ENCODE results near the gene ADAMTS6. TPM values are rescaled to one million over a fixed set of nuclear protein-coding genes. Genes with fewer than 3 reads are reported as not detected.

Gene ADAMTS6
- total and polyA plus RNA-seq, 2 experiments from 2014 or later: 0.78 to 2.0 TPM

DNA sequence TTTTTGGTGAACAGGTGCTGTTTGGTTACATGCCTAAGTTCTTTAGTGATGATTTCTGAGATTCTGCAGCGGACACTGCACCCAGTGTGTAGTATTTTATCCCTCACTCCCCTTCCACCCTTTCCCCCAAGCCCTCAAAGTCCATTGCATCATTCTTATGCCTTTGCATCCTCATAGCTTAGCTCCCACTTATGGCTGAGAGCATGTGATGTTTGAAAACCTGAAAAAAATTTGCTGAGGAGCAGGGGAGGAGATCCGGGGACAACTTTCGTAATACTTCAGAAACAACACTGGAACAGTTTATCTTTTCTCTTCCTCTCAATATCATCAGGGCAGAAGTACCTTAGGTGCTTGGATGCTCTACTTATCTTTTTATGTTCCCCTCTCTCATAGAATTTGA is 226.4 kb downstream of the ADAMTS6 start (continued):
- TF ChIP-seq, protein P1, sequence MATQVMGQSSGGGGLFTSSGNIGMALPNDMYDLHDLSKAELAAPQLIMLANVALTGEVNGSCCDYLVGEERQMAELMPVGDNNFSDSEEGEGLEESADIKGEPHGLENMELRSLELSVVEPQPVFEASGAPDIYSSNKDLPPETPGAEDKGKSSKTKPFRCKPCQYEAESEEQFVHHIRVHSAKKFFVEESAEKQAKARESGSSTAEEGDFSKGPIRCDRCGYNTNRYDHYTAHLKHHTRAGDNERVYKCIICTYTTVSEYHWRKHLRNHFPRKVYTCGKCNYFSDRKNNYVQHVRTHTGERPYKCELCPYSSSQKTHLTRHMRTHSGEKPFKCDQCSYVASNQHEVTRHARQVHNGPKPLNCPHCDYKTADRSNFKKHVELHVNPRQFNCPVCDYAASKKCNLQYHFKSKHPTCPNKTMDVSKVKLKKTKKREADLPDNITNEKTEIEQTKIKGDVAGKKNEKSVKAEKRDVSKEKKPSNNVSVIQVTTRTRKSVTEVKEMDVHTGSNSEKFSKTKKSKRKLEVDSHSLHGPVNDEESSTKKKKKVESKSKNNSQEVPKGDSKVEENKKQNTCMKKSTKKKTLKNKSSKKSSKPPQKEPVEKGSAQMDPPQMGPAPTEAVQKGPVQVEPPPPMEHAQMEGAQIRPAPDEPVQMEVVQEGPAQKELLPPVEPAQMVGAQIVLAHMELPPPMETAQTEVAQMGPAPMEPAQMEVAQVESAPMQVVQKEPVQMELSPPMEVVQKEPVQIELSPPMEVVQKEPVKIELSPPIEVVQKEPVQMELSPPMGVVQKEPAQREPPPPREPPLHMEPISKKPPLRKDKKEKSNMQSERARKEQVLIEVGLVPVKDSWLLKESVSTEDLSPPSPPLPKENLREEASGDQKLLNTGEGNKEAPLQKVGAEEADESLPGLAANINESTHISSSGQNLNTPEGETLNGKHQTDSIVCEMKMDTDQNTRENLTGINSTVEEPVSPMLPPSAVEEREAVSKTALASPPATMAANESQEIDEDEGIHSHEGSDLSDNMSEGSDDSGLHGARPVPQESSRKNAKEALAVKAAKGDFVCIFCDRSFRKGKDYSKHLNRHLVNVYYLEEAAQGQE (IDR thresholded peaks at IDR 0.05; ENCODE audit: unreplicated experiment): no peak
- TF ChIP-seq NANOG (IDR thresholded peaks at IDR 0.05; ENCODE audit: borderline replicate concordance) (no peak), JUNB (IDR thresholded peaks at IDR 0.05; ENCODE audit: unreplicated experiment) (no peak), STAT1 (IDR thresholded peaks at IDR 0.05; ENCODE audit: unreplicated experiment) (no peak), ZNF331 (CRISPR knock-in tag; IDR thresholded peaks at IDR 0.05; ENCODE audit: low read depth) (no peak), POLR2AphosphoS5 (IDR thresholded peaks at IDR 0.05; ENCODE audit: low read depth) (no peak), EZH2phosphoT487 (IDR thresholded peaks at IDR 0.05; ENCODE audit: unreplicated experiment) (no peak), EZH2 (IDR thresholded peaks at IDR 0.05; ENCODE audit: low read depth, unreplicated experiment) (no peak)
- TF ChIP-seq, protein P2, sequence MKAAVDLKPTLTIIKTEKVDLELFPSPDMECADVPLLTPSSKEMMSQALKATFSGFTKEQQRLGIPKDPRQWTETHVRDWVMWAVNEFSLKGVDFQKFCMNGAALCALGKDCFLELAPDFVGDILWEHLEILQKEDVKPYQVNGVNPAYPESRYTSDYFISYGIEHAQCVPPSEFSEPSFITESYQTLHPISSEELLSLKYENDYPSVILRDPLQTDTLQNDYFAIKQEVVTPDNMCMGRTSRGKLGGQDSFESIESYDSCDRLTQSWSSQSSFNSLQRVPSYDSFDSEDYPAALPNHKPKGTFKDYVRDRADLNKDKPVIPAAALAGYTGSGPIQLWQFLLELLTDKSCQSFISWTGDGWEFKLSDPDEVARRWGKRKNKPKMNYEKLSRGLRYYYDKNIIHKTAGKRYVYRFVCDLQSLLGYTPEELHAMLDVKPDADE (IDR thresholded peaks at IDR 0.05): no peak

DNA sequence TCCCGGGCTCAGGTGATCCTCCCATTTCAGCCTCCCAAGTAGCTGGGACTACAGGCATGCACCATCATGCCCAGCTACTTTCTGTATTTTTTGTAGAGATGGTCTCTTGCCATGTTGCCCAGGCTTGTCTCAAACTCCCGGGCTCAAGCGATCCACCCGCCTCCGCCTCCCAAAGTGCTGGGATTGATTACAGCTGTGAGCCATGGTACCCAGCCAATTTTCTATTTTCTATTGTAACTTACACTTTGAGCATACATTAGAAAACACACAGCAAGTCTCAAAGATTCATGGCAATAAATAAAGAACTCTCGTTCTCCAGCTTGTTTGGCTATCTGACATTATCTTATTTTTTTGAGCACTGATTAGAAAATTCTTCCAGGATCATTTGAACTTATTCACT is 228.7 kb downstream of the ADAMTS6 start:
- no peaks in the 10 kb centered on the region for H3K9me3 Mint-ChIP-seq
- peaks cover 9% of the 10 kb centered on the region; the same call in 2 of the 3 replicates for H3K4me1 Mint-ChIP-seq
- no peak overlapping the region for H3K27ac ChIP-seq (ENCODE audit: low read depth)
- ATAC-seq (no peak), DNase-seq (ENCODE audit: low spot score) (no peak)
- H2AFZ ChIP-seq: no peak overlapping the region
- H3F3A ChIP-seq (replicated peaks; ENCODE audit: low read depth): no peaks in the 10 kb centered on the region
- H3K4me1 ChIP-seq (ENCODE audit: insufficient read depth): no peaks in the 10 kb centered on the region
- H3K27ac Mint-ChIP-seq: no peak overlapping the region
- H3K36me3 Mint-ChIP-seq (ENCODE audit: low read depth): no peaks in the 10 kb centered on the region; the same call in 2 of the 3 replicates
- H3K27me3 ChIP-seq (ENCODE audit: insufficient read depth): no peaks in the 10 kb centered on the region
- H3K27me3 Mint-ChIP-seq (ENCODE audit: insufficient read depth, low read depth, poor library complexity): peaks cover 5% of the 10 kb centered on the region
- H3K4me3 Mint-ChIP-seq: no peak overlapping the region
- no peak overlapping the region for H3K4me2 ChIP-seq
- H3K79me2 ChIP-seq (replicated peaks; ENCODE audit: insufficient read depth): no peaks in the 10 kb centered on the region
- no peaks in the 10 kb centered on the region for H3K9me2 ChIP-seq (ENCODE audit: insufficient read depth)
- H4K20me1 ChIP-seq (replicated peaks; ENCODE audit: insufficient read depth): no peaks in the 10 kb centered on the region
- H3K4me3 ChIP-seq: no peak overlapping the region
- H3K36me3 ChIP-seq (ENCODE audit: insufficient read depth): no peaks in the 10 kb centered on the region
- no peak for TF ChIP-seq STAT1 (IDR thresholded peaks at IDR 0.05; ENCODE audit: unreplicated experiment)
- no peak for TF ChIP-seq CREB1 (CRISPR knock-in tag; IDR thresholded peaks at IDR 0.05; ENCODE audit: low read depth)
- TF ChIP-seq, protein P3, sequence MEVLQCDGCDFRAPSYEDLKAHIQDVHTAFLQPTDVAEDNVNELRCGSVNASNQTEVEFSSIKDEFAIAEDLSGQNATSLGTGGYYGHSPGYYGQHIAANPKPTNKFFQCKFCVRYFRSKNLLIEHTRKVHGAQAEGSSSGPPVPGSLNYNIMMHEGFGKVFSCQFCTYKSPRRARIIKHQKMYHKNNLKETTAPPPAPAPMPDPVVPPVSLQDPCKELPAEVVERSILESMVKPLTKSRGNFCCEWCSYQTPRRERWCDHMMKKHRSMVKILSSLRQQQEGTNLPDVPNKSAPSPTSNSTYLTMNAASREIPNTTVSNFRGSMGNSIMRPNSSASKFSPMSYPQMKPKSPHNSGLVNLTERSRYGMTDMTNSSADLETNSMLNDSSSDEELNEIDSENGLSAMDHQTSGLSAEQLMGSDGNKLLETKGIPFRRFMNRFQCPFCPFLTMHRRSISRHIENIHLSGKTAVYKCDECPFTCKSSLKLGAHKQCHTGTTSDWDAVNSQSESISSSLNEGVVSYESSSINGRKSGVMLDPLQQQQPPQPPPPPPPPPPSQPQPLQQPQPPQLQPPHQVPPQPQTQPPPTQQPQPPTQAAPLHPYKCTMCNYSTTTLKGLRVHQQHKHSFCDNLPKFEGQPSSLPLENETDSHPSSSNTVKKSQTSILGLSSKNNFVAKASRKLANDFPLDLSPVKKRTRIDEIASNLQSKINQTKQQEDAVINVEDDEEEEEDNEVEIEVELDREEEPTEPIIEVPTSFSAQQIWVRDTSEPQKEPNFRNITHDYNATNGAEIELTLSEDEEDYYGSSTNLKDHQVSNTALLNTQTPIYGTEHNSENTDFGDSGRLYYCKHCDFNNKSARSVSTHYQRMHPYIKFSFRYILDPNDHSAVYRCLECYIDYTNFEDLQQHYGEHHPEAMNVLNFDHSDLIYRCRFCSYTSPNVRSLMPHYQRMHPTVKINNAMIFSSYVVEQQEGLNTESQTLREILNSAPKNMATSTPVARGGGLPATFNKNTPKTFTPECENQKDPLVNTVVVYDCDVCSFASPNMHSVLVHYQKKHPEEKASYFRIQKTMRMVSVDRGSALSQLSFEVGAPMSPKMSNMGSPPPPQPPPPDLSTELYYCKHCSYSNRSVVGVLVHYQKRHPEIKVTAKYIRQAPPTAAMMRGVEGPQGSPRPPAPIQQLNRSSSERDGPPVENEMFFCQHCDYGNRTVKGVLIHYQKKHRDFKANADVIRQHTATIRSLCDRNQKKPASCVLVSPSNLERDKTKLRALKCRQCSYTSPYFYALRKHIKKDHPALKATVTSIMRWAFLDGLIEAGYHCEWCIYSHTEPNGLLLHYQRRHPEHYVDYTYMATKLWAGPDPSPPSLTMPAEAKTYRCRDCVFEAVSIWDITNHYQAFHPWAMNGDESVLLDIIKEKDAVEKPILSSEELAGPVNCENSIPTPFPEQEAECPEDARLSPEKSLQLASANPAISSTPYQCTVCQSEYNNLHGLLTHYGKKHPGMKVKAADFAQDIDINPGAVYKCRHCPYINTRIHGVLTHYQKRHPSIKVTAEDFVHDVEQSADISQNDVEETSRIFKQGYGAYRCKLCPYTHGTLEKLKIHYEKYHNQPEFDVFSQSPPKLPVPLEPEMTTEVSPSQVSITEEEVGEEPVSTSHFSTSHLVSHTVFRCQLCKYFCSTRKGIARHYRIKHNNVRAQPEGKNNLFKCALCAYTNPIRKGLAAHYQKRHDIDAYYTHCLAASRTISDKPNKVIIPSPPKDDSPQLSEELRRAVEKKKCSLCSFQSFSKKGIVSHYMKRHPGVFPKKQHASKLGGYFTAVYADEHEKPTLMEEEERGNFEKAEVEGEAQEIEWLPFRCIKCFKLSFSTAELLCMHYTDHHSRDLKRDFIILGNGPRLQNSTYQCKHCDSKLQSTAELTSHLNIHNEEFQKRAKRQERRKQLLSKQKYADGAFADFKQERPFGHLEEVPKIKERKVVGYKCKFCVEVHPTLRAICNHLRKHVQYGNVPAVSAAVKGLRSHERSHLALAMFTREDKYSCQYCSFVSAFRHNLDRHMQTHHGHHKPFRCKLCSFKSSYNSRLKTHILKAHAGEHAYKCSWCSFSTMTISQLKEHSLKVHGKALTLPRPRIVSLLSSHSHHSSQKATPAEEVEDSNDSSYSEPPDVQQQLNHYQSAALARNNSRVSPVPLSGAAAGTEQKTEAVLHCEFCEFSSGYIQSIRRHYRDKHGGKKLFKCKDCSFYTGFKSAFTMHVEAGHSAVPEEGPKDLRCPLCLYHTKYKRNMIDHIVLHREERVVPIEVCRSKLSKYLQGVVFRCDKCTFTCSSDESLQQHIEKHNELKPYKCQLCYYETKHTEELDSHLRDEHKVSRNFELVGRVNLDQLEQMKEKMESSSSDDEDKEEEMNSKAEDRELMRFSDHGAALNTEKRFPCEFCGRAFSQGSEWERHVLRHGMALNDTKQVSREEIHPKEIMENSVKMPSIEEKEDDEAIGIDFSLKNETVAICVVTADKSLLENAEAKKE (CRISPR knock-in tag; IDR thresholded peaks at IDR 0.05): no peak
- TF ChIP-seq NANOG (IDR thresholded peaks at IDR 0.05; ENCODE audit: borderline replicate concordance): no peak
- no peak for TF ChIP-seq EZH2phosphoT487 (IDR thresholded peaks at IDR 0.05; ENCODE audit: unreplicated experiment)
- TF ChIP-seq, protein P2 (IDR thresholded peaks at IDR 0.05): no peak

Measured in GM23338 (cell line).